ENCODE results near the gene S1PR1.
A peak's percentile ranks its signal among the peaks of the same experiment; 100 is the strongest.

S1PR1 gene

GRCh38 chr1:101237229-101237837 is 514 bp downstream of the S1PR1 start:
- H3K4me3 ChIP-seq (ENCODE audit: low read depth, low read length), result peak overlapping the region; percentile 87
- TF ChIP-seq CTCF (IDR thresholded peaks at IDR 0.05; ENCODE audit: borderline replicate concordance, insufficient read depth, low read depth, low read length), result no peak

GRCh38 chr1:101238031-101238628 is 1.3 kb downstream of the S1PR1 start:
- peak overlapping the region; percentile 87 for H3K4me3 ChIP-seq (ENCODE audit: low read depth, low read length)
- no peak for TF ChIP-seq CTCF (IDR thresholded peaks at IDR 0.05; ENCODE audit: borderline replicate concordance, insufficient read depth, low read depth, low read length)

- H3K4me3 ChIP-seq (ENCODE audit: low read depth, low read length), result peak overlapping the region; percentile 87
These were observed 1.9 kb downstream of the S1PR1 start for GRCh38 chr1:101238681-101239094.

GRCh38 chr1:101239095-101240040 is 2.5 kb downstream of the S1PR1 start:
- peak overlapping the region; percentile 87 for H3K4me3 ChIP-seq (ENCODE audit: low read depth, low read length)
- TF ChIP-seq CTCF (IDR thresholded peaks at IDR 0.05; ENCODE audit: borderline replicate concordance, insufficient read depth, low read depth, low read length), result no peak

More at GRCh38 chr1:101238681-101239094, 1.9 kb downstream of the S1PR1 start:
- TF ChIP-seq CTCF (IDR thresholded peaks at IDR 0.05; ENCODE audit: borderline replicate concordance, insufficient read depth, low read depth, low read length), result peak; percentile 97

GRCh38 chr1:101240041-101240430 is 3.2 kb downstream of the S1PR1 start:
- TF ChIP-seq CTCF (IDR thresholded peaks at IDR 0.05; ENCODE audit: borderline replicate concordance, insufficient read depth, low read depth, low read length), result no peak
- no peak overlapping the region for H3K4me3 ChIP-seq (ENCODE audit: low read depth, low read length)

GRCh38 chr1:101241485-101242225 is 4.8 kb downstream of the S1PR1 start:
- no peak overlapping the region for H3K4me3 ChIP-seq (ENCODE audit: low read depth, low read length)
- TF ChIP-seq CTCF (IDR thresholded peaks at IDR 0.05; ENCODE audit: borderline replicate concordance, insufficient read depth, low read depth, low read length), result no peak
